SU-DHL-6 (cell line): ENCODE measurements around the gene GRID2.

Experiments used
- H2AFZ ChIP-seq: fragments of 200-600 bp; sonication (generic); 2 replicates; pipeline ENCODE4 v1.6.1; 2014; ENCODE audit warnings: low read depth, mild to moderate bottlenecking, moderate library complexity, mixed read lengths, antibody characterized with exemption, low read length; ENCODE audit not compliant: severe bottlenecking
- H3F3A ChIP-seq: fragments of 200-600 bp; shearing (Covaris generic); 2 replicates; pipeline ENCODE4 v1.6.0; 2016; ENCODE audit warnings: antibody characterized with exemption, mild to moderate bottlenecking; ENCODE audit not compliant: insufficient read depth
- H3K27ac ChIP-seq: fragments of 200-600 bp; sonication (generic); 2 replicates; pipeline ENCODE4 v1.5.1; 2016; ENCODE audit warnings: low read depth, mild to moderate bottlenecking, low read length, moderate library complexity, mixed read lengths
- H3K27me3 ChIP-seq: fragments of 200-600 bp; sonication (generic), shearing (Covaris generic); 2 replicates; pipeline ENCODE4 v1.6.0; 2014; ENCODE audit warnings: mild to moderate bottlenecking, low read length
- H3K36me3 ChIP-seq: fragments of 200-600 bp; sonication (generic); 2 replicates; pipeline ENCODE4 v1.6.1; 2014; ENCODE audit warnings: mild to moderate bottlenecking, low read length, mixed read lengths
- H3K4me2 ChIP-seq: fragments of 300-600, 200-600 bp; shearing (Covaris generic), sonication (generic); 2 replicates; pipeline ENCODE4 v1.6.0; 2014; ENCODE audit warnings: low read length, low read depth, mild to moderate bottlenecking; ENCODE audit not compliant: poor library complexity, severe bottlenecking
- H3K4me3 ChIP-seq: fragments of 200-600 bp; sonication (generic); 2 replicates; pipeline ENCODE4 v1.5.1; 2014; ENCODE audit warnings: antibody characterized with exemption, low read length, mild to moderate bottlenecking, mixed read lengths; ENCODE audit not compliant: insufficient read depth, poor library complexity, severe bottlenecking
- H3K79me2 ChIP-seq: fragments of 200-600 bp; sonication (generic); 2 replicates; pipeline ENCODE4 v1.6.1; 2014; ENCODE audit warnings: mild to moderate bottlenecking, low read length, moderate library complexity; ENCODE audit not compliant: insufficient read depth
- H3K9ac ChIP-seq: fragments of 200-600 bp; sonication (generic); 2 replicates; pipeline ENCODE4 v1.7.0; 2014; ENCODE audit warnings: mild to moderate bottlenecking, low read length
- H3K9me2 ChIP-seq: fragments of 200-600 bp; sonication (generic); replicated peaks from 2 replicates; pipeline ENCODE4 v1.6.1; 2014; ENCODE audit warnings: low read length; ENCODE audit not compliant: insufficient read depth
- H3K9me3 ChIP-seq: fragments of 200-600 bp; sonication (generic); 2 replicates; pipeline ENCODE4 v1.6.1; 2014; ENCODE audit warnings: low read length, mixed read lengths; ENCODE audit not compliant: insufficient read depth
- H4K20me1 ChIP-seq: fragments of 200-600 bp; sonication (generic); 2 replicates; pipeline ENCODE4 v1.6.1; 2014; ENCODE audit warnings: low read depth, mild to moderate bottlenecking, antibody characterized with exemption, low read length, moderate library complexity, mixed read lengths
- CTCF ChIP-seq: fragments of 200-600 bp; sonication (generic); IDR thresholded peaks from one replicate; pipeline ENCODE4 v1.5.1; 2017; ENCODE audit warnings: antibody characterized with exemption, mild to moderate bottlenecking, low read length, moderate library complexity; ENCODE audit not compliant: insufficient read depth, poor library complexity, severe bottlenecking
- EZH2phosphoT487 ChIP-seq: fragments of 200-600 bp; sonication (generic), shearing (Covaris generic); conservative IDR thresholded peaks from 2 replicates; pipeline ENCODE4 v1.6.1; 2018; ENCODE audit warnings: mild to moderate bottlenecking, antibody characterized with exemption, low read length, moderate library complexity, mixed read lengths

GRID2 gene

GRCh38 chr4:93731456-93731855 lies 1427.7 kb downstream of the GRID2 start:
- H3K36me3 ChIP-seq, result no peaks in the 10 kb centered on the region
- H3K9me3 ChIP-seq, result no peaks in the 10 kb centered on the region
- no peak overlapping the region for H3K27ac ChIP-seq
- TF ChIP-seq EZH2phosphoT487, result no peak
- TF ChIP-seq CTCF, result no peak
- H3K9me2 ChIP-seq, result no peaks in the 10 kb centered on the region
- no peaks in the 10 kb centered on the region for H3F3A ChIP-seq
- no peaks in the 10 kb centered on the region for H4K20me1 ChIP-seq
- H3K4me2 ChIP-seq, result no peak overlapping the region
- no peaks in the 10 kb centered on the region for H3K27me3 ChIP-seq
- no peak overlapping the region for H2AFZ ChIP-seq
- H3K4me3 ChIP-seq, result no peak overlapping the region
- H3K9ac ChIP-seq, result no peak overlapping the region
- H3K79me2 ChIP-seq, result no peaks in the 10 kb centered on the region

GRCh38 chr4:93732509-93732908 lies 1428.7 kb downstream of the GRID2 start:
- no peak overlapping the region for H2AFZ ChIP-seq
- no peak overlapping the region for H3K4me2 ChIP-seq
- H3K9me2 ChIP-seq, result no peaks in the 10 kb centered on the region
- no peaks in the 10 kb centered on the region for H3K36me3 ChIP-seq
- H3K27me3 ChIP-seq, result no peaks in the 10 kb centered on the region
- H3F3A ChIP-seq, result no peaks in the 10 kb centered on the region
- H3K9ac ChIP-seq, result no peak overlapping the region
- H3K9me3 ChIP-seq, result no peaks in the 10 kb centered on the region
- H3K79me2 ChIP-seq, result no peaks in the 10 kb centered on the region
- H3K27ac ChIP-seq, result no peak overlapping the region
- TF ChIP-seq CTCF (no peak), EZH2phosphoT487 (no peak)
- H3K4me3 ChIP-seq, result no peak overlapping the region
- no peaks in the 10 kb centered on the region for H4K20me1 ChIP-seq

GRCh38 chr4:93740890-93741289 lies 1437.1 kb downstream of the GRID2 start:
- no peak for TF ChIP-seq CTCF
- no peak for TF ChIP-seq EZH2phosphoT487
- no peak overlapping the region for H3K27ac ChIP-seq
- H3K9me3 ChIP-seq, result no peaks in the 10 kb centered on the region
- H3K27me3 ChIP-seq, result no peaks in the 10 kb centered on the region
- H3K4me2 ChIP-seq, result no peak overlapping the region
- H3K4me3 ChIP-seq, result no peak overlapping the region
- no peak overlapping the region for H3K9ac ChIP-seq
- H3K36me3 ChIP-seq, result no peaks in the 10 kb centered on the region
- H3K9me2 ChIP-seq, result no peaks in the 10 kb centered on the region
- no peaks in the 10 kb centered on the region for H3F3A ChIP-seq
- H2AFZ ChIP-seq, result no peak overlapping the region
- H3K79me2 ChIP-seq, result no peaks in the 10 kb centered on the region
- H4K20me1 ChIP-seq, result no peaks in the 10 kb centered on the region

GRCh38 chr4:93743022-93743421 lies 1439.3 kb downstream of the GRID2 start:
- no peak overlapping the region for H3K9ac ChIP-seq
- H4K20me1 ChIP-seq, result no peaks in the 10 kb centered on the region
- no peak for TF ChIP-seq CTCF
- no peak for TF ChIP-seq EZH2phosphoT487
- H3K79me2 ChIP-seq, result no peaks in the 10 kb centered on the region
- H3K27ac ChIP-seq, result no peak overlapping the region
- no peaks in the 10 kb centered on the region for H3F3A ChIP-seq
- H3K9me3 ChIP-seq, result no peaks in the 10 kb centered on the region
- no peak overlapping the region for H3K4me2 ChIP-seq
- H3K27me3 ChIP-seq, result no peaks in the 10 kb centered on the region
- H2AFZ ChIP-seq, result no peak overlapping the region
- H3K9me2 ChIP-seq, result no peaks in the 10 kb centered on the region
- no peaks in the 10 kb centered on the region for H3K36me3 ChIP-seq
- no peak overlapping the region for H3K4me3 ChIP-seq
